Brain microvascular endothelial cell (primary cell): ENCODE measurements around the gene ST8SIA6.
A peak's percentile ranks its signal among the peaks of the same experiment; 100 is the strongest.

Experiments
- DNase-seq: peaks from one replicate; pipeline ENCODE4 v3.0.0-alpha.2; 2020
- H3K27ac ChIP-seq: fragments of 250-450 bp; sonication (Bioruptor Pico); 2 replicates; pipeline ENCODE4 v1.5.1; 2020; ENCODE audit warnings: mild to moderate bottlenecking, moderate library complexity
- H3K27me3 ChIP-seq: fragments of 250-450 bp; sonication (Bioruptor Pico); replicated peaks from 2 replicates; pipeline ENCODE4 v1.5.1; 2020; ENCODE audit warnings: mild to moderate bottlenecking
- H3K36me3 ChIP-seq: fragments of 250-450 bp; sonication (Bioruptor Pico); replicated peaks from 2 replicates; pipeline ENCODE4 v1.5.1; 2020; ENCODE audit warnings: mild to moderate bottlenecking
- H3K4me3 ChIP-seq: 2 replicates; pipeline ENCODE4 v1.5.1; 2011; ENCODE audit warnings: low read depth, mild to moderate bottlenecking, control low read depth, low read length, moderate library complexity
- in situ Hi-C: cut with HindIII; loops from 2 replicates; pipeline ENCODE4 v1.10.0; 2017; ENCODE audit warnings: low sequenced_read_pairs, low pct_ligation_motif_present
- TF ChIP-seq, protein P1 (sequence below): IDR thresholded peaks from 2 replicates; pipeline ENCODE4 v1.5.1; 2011; ENCODE audit warnings: low read depth, mild to moderate bottlenecking, moderate library complexity, low read length, control low read depth, inconsistent platforms; ENCODE audit errors: missing control alignments

Gene ST8SIA6

DNA sequence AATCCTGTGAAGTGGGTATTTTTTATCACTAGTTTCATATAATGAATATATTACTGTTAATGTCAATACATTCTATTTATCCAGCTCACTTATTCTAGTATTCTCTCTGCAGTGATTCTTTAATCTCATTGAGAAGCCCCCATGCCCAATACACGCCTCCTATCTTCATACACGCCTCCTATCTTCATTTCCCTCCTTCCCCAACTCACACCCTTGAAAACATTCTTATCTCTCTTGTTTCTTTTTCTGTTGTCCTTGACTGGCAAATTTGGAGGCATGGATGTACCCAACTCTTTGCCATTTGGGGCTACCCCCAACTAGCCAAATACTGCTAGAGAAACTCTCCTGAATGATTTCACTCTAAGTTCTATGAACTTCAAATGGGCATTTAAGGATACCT, 40.5 kb downstream of the ST8SIA6 start:
- Histone ChIP-seq H3K27ac (no peak overlapping the region), H3K4me3 (no peak overlapping the region), H3K27me3 (no peaks in the 10 kb centered on the region), H3K36me3 (no peaks in the 10 kb centered on the region)
- no peak for DNase-seq
- TF ChIP-seq, protein P1, sequence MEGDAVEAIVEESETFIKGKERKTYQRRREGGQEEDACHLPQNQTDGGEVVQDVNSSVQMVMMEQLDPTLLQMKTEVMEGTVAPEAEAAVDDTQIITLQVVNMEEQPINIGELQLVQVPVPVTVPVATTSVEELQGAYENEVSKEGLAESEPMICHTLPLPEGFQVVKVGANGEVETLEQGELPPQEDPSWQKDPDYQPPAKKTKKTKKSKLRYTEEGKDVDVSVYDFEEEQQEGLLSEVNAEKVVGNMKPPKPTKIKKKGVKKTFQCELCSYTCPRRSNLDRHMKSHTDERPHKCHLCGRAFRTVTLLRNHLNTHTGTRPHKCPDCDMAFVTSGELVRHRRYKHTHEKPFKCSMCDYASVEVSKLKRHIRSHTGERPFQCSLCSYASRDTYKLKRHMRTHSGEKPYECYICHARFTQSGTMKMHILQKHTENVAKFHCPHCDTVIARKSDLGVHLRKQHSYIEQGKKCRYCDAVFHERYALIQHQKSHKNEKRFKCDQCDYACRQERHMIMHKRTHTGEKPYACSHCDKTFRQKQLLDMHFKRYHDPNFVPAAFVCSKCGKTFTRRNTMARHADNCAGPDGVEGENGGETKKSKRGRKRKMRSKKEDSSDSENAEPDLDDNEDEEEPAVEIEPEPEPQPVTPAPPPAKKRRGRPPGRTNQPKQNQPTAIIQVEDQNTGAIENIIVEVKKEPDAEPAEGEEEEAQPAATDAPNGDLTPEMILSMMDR = no peak
- in situ Hi-C loops = no loop called here

DNA sequence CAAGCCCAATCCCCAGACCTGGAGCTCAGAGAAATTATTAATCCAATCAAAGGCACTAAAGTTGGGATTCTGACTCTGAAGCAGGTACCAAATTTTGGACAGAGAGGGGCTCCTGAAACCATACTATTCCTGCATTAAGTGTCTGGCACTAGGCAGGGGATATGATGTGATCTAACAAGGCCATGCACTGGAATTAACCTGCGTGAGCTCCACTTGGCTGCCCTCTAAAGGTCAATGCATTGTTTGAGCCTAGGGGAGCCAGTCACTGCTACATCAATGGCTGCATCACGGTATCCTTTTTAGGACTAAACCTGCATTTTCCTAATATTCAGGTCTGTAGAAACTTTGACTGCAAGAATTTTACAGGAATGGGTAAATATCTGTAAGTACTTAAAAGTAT, 42.1 kb downstream of the ST8SIA6 start:
- no peaks in the 10 kb centered on the region for H3K36me3 ChIP-seq
- H3K4me3 ChIP-seq = no peak overlapping the region
- TF ChIP-seq, protein P1 = no peak
- no peaks in the 10 kb centered on the region for H3K27me3 ChIP-seq
- in situ Hi-C loops = no loop called here
- no peak overlapping the region for H3K27ac ChIP-seq
- no peak for DNase-seq

DNA sequence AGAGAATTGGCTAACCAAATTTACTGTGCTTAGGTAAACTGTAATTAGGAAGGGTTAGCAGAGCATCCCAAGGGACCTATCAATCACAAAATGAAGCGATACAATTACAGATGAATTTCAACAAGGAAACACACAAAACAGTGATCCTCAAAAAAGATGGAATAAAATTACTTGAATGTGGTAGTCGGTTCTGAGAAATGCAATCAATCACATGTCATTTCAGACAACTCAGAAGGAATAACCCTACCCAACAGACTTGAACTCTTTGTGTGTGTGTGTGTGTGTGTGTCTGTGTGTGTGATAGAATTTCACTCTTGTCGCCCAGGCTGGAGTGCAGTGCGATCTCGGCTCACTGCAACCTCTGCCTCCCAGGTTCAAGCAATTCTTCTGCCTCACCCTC, 43.5 kb downstream of the ST8SIA6 start:
- no peak for DNase-seq
- in situ Hi-C loops = no loop called here
- TF ChIP-seq, protein P1 = no peak

DNA sequence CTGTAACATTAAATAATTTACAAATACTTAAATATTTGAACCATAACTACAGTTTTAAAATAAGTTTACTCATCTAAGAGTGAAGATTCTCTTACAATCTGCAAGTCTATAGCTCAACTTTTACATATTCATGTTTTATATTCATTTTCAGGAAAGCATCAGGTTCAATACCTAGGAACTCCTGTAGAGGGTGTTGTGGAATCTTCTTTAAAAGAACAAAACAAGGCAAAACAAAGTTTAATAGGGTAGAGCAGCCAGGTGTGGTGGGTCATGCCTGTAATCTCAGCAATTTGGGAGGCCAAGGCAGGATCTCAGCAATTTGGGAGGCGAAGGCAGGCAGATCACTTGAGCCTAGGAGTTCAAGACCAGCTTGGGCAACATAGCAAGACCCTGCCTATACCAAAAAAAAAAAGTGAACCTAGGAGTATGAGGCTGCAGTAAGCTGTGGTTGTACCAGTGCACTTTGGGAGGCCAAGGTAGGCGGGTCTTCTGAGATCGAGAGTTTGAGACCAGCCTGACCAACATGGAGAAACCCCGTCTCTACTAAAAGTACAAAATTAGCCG, 45.1 kb downstream of the ST8SIA6 start:
- no peak overlapping the region for H3K27ac ChIP-seq
- in situ Hi-C loops = no loop called here
- TF ChIP-seq, protein P1 = peak; percentile 56
- H3K27me3 ChIP-seq = no peaks in the 10 kb centered on the region
- no peak overlapping the region for H3K4me3 ChIP-seq
- H3K36me3 ChIP-seq = no peaks in the 10 kb centered on the region
- no peak for DNase-seq

More for the DNA sequence above, 43.5 kb downstream of the ST8SIA6 start:
- no peak overlapping the region for H3K27ac ChIP-seq
- no peak overlapping the region for H3K4me3 ChIP-seq
- H3K36me3 ChIP-seq = no peaks in the 10 kb centered on the region
- no peaks in the 10 kb centered on the region for H3K27me3 ChIP-seq

DNA sequence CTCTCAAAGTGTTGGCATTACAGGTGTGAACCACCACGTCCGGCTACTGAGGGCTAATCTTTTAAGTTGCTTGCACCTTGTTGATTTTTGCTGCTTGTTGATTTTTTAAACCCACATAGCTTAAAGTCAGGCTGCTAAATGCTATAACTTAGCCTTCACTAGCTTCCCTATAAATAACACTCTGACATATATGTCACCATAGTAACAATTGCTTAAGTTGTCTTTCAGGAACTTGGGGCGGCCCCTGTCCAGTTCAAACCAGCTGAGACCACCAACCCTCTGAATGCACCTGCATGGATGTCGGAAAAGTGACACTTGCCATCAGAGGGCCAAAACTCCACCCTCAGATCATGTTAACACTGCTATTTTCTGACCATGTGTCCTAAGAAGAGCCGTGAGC, 47.3 kb downstream of the ST8SIA6 start:
- no peaks in the 10 kb centered on the region for H3K36me3 ChIP-seq
- TF ChIP-seq, protein P1 = no peak
- DNase-seq = no peak
- H3K27ac ChIP-seq = no peak overlapping the region
- H3K4me3 ChIP-seq = no peak overlapping the region
- in situ Hi-C loops = no loop called here
- no peaks in the 10 kb centered on the region for H3K27me3 ChIP-seq
